ENCODE data around the gene ADCY3.

The ADCY3 gene

DNA sequence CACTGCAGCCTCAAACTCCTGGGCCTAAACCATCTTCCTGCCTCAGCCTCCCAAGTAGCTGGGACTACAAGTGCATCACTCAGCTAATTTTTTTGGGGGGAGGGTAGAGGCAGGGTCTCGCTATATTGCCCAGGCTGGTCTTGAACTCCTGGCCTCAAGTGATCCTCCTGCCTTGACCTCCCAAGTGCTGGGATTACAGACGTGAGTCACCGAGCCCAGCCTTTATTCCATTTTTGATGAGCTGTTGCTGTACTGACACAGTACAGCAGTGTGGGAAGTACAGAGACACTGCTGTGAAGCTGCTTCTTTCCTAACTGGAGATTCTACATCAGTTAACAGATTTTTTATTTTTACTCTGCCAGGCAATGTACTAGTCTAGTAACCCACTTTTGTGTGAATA is 145.7 kb downstream of the ADCY3 start:
- no peak overlapping the region for H3K4me3 ChIP-seq (ENCODE audit: low read depth, low read length)
- DNase-seq (ENCODE audit: low read depth), result no peak
- TF ChIP-seq, protein P1, sequence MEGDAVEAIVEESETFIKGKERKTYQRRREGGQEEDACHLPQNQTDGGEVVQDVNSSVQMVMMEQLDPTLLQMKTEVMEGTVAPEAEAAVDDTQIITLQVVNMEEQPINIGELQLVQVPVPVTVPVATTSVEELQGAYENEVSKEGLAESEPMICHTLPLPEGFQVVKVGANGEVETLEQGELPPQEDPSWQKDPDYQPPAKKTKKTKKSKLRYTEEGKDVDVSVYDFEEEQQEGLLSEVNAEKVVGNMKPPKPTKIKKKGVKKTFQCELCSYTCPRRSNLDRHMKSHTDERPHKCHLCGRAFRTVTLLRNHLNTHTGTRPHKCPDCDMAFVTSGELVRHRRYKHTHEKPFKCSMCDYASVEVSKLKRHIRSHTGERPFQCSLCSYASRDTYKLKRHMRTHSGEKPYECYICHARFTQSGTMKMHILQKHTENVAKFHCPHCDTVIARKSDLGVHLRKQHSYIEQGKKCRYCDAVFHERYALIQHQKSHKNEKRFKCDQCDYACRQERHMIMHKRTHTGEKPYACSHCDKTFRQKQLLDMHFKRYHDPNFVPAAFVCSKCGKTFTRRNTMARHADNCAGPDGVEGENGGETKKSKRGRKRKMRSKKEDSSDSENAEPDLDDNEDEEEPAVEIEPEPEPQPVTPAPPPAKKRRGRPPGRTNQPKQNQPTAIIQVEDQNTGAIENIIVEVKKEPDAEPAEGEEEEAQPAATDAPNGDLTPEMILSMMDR (IDR thresholded peaks at IDR 0.05; ENCODE audit: low read depth, low read length, missing control alignments), result no peak

DNA sequence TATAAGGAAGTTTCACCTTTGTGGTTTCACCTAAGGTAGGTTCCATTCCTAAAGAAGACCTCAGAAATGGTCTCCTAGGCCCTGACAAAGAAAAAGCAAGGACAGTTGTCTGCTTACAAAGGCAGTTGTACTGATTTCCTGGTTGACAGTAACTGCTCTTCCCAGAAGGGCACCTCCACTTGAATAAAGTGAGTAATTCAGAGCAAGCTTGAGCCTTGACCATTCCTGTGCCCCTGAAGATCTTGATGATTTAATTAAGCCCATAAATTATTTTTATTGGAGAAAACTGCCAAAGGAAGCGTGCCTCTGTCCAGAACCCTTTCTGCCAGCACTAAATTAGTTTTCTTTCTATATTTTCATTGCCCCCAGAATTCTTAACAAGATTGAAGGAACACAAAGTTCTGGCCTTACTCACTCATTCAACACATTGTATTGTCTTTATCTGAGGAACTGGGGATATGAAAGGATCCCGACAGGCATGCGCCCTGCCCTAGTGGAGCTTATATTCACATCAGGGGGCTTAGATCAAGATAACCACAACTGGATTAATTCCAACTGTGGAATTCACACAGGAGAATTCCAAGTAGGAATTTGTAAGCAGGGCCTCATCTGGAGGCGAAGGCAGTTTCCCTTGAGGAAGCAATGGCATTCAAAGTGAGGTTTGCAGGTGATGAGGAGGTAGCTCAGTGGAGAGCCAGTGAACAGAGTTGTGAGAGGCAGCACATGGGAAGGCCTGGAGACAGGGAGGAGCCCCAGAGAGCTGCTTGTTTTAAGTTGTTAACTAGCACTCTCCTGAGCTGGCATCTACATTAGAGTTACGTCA is 148.1 kb downstream of the ADCY3 start:
- DNase-seq (ENCODE audit: low read depth), result no peak
- TF ChIP-seq, protein P1 (IDR thresholded peaks at IDR 0.05; ENCODE audit: low read depth, low read length, missing control alignments), result no peak
- no peak overlapping the region for H3K4me3 ChIP-seq (ENCODE audit: low read depth, low read length)

DNA sequence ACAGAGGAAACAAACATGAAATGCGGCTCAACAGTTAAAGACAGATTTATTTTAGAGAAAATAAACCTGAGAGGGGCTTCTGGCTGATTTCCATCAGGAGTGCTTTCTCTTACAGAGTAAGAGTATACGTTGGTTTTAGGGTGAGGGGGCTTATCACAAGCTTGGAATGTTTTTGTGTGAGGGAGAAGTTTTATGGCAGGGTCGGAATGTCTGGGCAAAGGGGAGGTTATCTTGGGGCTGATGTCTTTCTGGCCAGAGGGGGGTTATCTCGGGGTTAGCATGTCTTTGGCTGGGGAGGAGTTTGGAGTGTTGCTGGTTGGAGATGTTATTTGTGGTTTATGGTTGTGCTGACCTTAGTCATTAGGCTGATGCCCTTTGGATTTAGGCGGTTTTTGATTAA is 149.0 kb downstream of the ADCY3 start:
- TF ChIP-seq, protein P1 (IDR thresholded peaks at IDR 0.05; ENCODE audit: low read depth, low read length, missing control alignments), result no peak

More for the DNA sequence above, 149.0 kb downstream of the ADCY3 start:
- no peak overlapping the region for H3K4me3 ChIP-seq (ENCODE audit: low read depth, low read length)
- DNase-seq (ENCODE audit: low read depth), result no peak

Data from GM12864 (cell line).